Measurements from ENCODE around the gene SLC27A1. TPM values are rescaled to one million over a fixed set of nuclear protein-coding genes. Genes with fewer than 3 reads are reported as not detected.

Gene SLC27A1
- total and polyA plus RNA-seq, 9 of the 15 experiments (the other 6 are each of a cell fraction or from before 2014, with no cell fraction given) = 0.06 to 3.0 (median 1.1) TPM

GRCh38 chr19:17555480-17555928, 85.2 kb downstream of the SLC27A1 start, which contains the start of gene COLGALT1 (continued):
- TF ChIP-seq PBX2 (CRISPR knock-in tag; IDR thresholded peaks at IDR 0.05; ENCODE audit: low read depth) (no peak), PBX2 (tag; conservative IDR thresholded peaks at IDR 0.05; ENCODE audit: low read depth) (no peak), YY1 (IDR thresholded peaks at IDR 0.05; ENCODE audit: borderline replicate concordance in 1 of 3, control insufficient read depth in 1 of 3, extremely low read depth in 1 of 3, insufficient read depth in 3 of 3, insufficient read length in 1 of 3, insufficient replicate concordance in 2 of 3, low read depth in 1 of 3, low read length in 2 of 3) (peak; percentile 17 to 89 (median 84)), NR3C1 (CRISPR knock-in tag; IDR thresholded peaks at IDR 0.05) (no peak), TBP (optimal IDR thresholded peaks at IDR 0.05; ENCODE audit: low read depth, low read length) (peak; percentile 57), ZBTB12 (CRISPR knock-in tag; IDR thresholded peaks at IDR 0.05) (peak; percentile 59; the same call in 1 of the 2 replicates), SRSF3 (IDR thresholded peaks at IDR 0.05; ENCODE audit: insufficient read depth, low read length) (no peak), STAG1 (CRISPR knock-in tag; IDR thresholded peaks at IDR 0.05; ENCODE audit: borderline replicate concordance) (no peak), E2F3 (CRISPR knock-in tag; IDR thresholded peaks at IDR 0.05) (peak; percentile 92), ZZZ3 (IDR thresholded peaks at IDR 0.05) (no peak), NR4A1 (CRISPR knock-in tag; IDR thresholded peaks at IDR 0.05) (no peak), NR4A1 (tag; IDR thresholded peaks at IDR 0.05) (no peak), FUS (optimal IDR thresholded peaks at IDR 0.05; ENCODE audit: low read depth, low read length) (no peak), ZNF253 (CRISPR knock-in tag; conservative IDR thresholded peaks at IDR 0.05) (no peak), HMGN3 (IDR thresholded peaks at IDR 0.05; ENCODE audit: borderline replicate concordance, extremely low read depth, insufficient read length, low read depth, low read length) (peak; percentile 72), HDGF (IDR thresholded peaks at IDR 0.05) (no peak), ZNF3 (CRISPR knock-in tag; IDR thresholded peaks at IDR 0.05) (no peak), TFE3 (CRISPR knock-in tag; IDR thresholded peaks at IDR 0.05) (no peak), ADNP (tag; IDR thresholded peaks at IDR 0.05) (no peak), COPS2 (conservative IDR thresholded peaks at IDR 0.05) (no peak), NR1H2 (CRISPR knock-in tag; IDR thresholded peaks at IDR 0.05) (no peak), SMARCA4 (IDR thresholded peaks at IDR 0.05) (no peak), RFX5 (IDR thresholded peaks at IDR 0.05; ENCODE audit: low read depth, low read length) (0 out of 2 replicates have a peak, but pooled peaks have one; percentile 53), BMI1 (IDR thresholded peaks at IDR 0.05; ENCODE audit: low read length) (no peak), ZNF408 (CRISPR knock-in tag; IDR thresholded peaks at IDR 0.05; ENCODE audit: low read depth) (no peak)
